HepG2 (cell line): ENCODE data around the gene TOP1. TPM values are rescaled to one million over a fixed set of nuclear protein-coding genes. Genes with fewer than 3 reads are reported as not detected.
A peak's percentile ranks its signal among the peaks of the same experiment; 100 is the strongest.

Source experiments
- ATAD3A ChIP-seq: sonication (generic); formaldehyde crosslinking; IDR thresholded peaks from 2 replicates; pipeline ENCODE4 v1.4.0; 2020; ENCODE audit warnings: missing genetic modification reagents
- BRCA1 ChIP-seq: sonication (generic); formaldehyde crosslinking; IDR thresholded peaks from 2 replicates; pipeline ENCODE4 v1.4.0; 2020; ENCODE audit warnings: missing genetic modification reagents
- GABPA ChIP-seq, 2 experiments: IDR thresholded peaks; 2 replicates each; pipeline ENCODE4 v1.6.1; 2011 to 2016; ENCODE audit warnings: low read depth in 2 of 2, low read length in 1 of 2, missing biosample characterization in 1 of 2, missing genetic modification characterization in 1 of 2
- GATAD2A ChIP-seq: IDR thresholded peaks from 2 replicates; pipeline ENCODE4 v1.6.1; 2016
- HDAC6 ChIP-seq: fragments of 200-600 bp; sonication (generic); IDR thresholded peaks from 2 replicates; pipeline ENCODE4 v1.7.0; 2017; ENCODE audit warnings: mild to moderate bottlenecking, antibody characterized with exemption, low read length, low read depth
- MAFG ChIP-seq: sonication (generic); formaldehyde crosslinking; IDR thresholded peaks from 2 replicates; pipeline ENCODE4 v1.5.1; 2020; ENCODE audit warnings: mild to moderate bottlenecking, missing genetic modification reagents
- TCF12 ChIP-seq, 2 experiments: fragments of 450-650 bp in 1 of 2; sonication (generic) in 1 of 2; formaldehyde crosslinking in 1 of 2; IDR thresholded peaks; 2 replicates each; pipeline versions ENCODE4 v1.6.1 to v1.8.0; 2017 to 2022; ENCODE audit warnings: antibody characterized with exemption in 1 of 2, mild to moderate bottlenecking in 1 of 2, missing genetic modification reagents in 1 of 2, moderate library complexity in 1 of 2
- ZFP90 ChIP-seq: sonication (generic); formaldehyde crosslinking; IDR thresholded peaks from 2 replicates; pipeline ENCODE4 v1.8.0; 2022; ENCODE audit warnings: missing genetic modification reagents, mild to moderate bottlenecking, inconsistent platforms, borderline replicate concordance
- ZNF234 ChIP-seq: sonication (generic); formaldehyde crosslinking; conservative IDR thresholded peaks from 2 replicates; pipeline ENCODE4 v1.5.1; 2020; ENCODE audit warnings: mild to moderate bottlenecking, missing genetic modification reagents
- ZNF34 ChIP-seq: sonication (generic); formaldehyde crosslinking; IDR thresholded peaks from 2 replicates; pipeline ENCODE4 v1.4.0; 2020; ENCODE audit warnings: mild to moderate bottlenecking, missing genetic modification reagents, borderline replicate concordance
- ZNF354B ChIP-seq: sonication (generic); formaldehyde crosslinking; IDR thresholded peaks from 2 replicates; pipeline ENCODE4 v1.8.0; 2022; ENCODE audit warnings: mild to moderate bottlenecking, missing genetic modification reagents
- ZNF556 ChIP-seq: sonication (generic); formaldehyde crosslinking; IDR thresholded peaks from 2 replicates; pipeline ENCODE4 v1.4.0; 2020; ENCODE audit warnings: mild to moderate bottlenecking, missing genetic modification reagents, borderline replicate concordance
- ZNF75D ChIP-seq: sonication (generic); formaldehyde crosslinking; IDR thresholded peaks from 2 replicates; pipeline ENCODE4 v1.8.1; 2023; ENCODE audit warnings: missing genetic modification reagents, mild to moderate bottlenecking, borderline replicate concordance
- polyA plus RNA-seq, 8 experiments: library from polyadenylated mRNA; depleted of rRNA in 3 of 8; stranded (reverse) in 7 of 8; unstranded in 1 of 8; fragments of >200 nt; fragmentation: Illumina TruSeq in 4 of 8; extraction: Trizol in 4 of 8; gene quantifications; 2 replicates each; pipeline versions ENCODE4 v1.2.1 to v1.2.3, GENCODE V29; 2011 to 2016; ENCODE audit warnings: low read depth in 4 of 8, missing spikeins in 1 of 8, mixed read lengths in 1 of 8; ENCODE audit not compliant: insufficient read depth in 1 of 8
- total RNA-seq, 5 experiments: library from RNA; depleted of rRNA; stranded (reverse); fragments of >200 nt; fragmentation: Illumina TruSeq; extraction: Trizol; gene quantifications; 2 replicates each; pipeline ENCODE4 v1.2.3, GENCODE V29; 2016; ENCODE audit warnings: low read depth in 1 of 5
- TF ChIP-seq, protein P1 (sequence below): sonication (generic); formaldehyde crosslinking; IDR thresholded peaks from 2 replicates; pipeline ENCODE4 v1.4.0; 2020; ENCODE audit warnings: missing genetic modification reagents
- TF ChIP-seq, protein P2 (sequence below): sonication (generic); formaldehyde crosslinking; IDR thresholded peaks from 2 replicates; pipeline ENCODE4 v1.9.0; 2021; ENCODE audit warnings: missing genetic modification reagents, borderline replicate concordance
- TF ChIP-seq, protein P3 (sequence below): sonication (generic); formaldehyde crosslinking; IDR thresholded peaks from 2 replicates; pipeline ENCODE4 v1.8.0; 2022; ENCODE audit warnings: mild to moderate bottlenecking, missing genetic modification reagents
- TF ChIP-seq, protein P4 (sequence below): sonication (generic); formaldehyde crosslinking; IDR thresholded peaks from 2 replicates; pipeline ENCODE4 v1.8.0; 2022; ENCODE audit warnings: mild to moderate bottlenecking, missing genetic modification reagents; ENCODE audit not compliant: insufficient replicate concordance
- TF ChIP-seq, protein P5 (sequence below): sonication (generic); formaldehyde crosslinking; IDR thresholded peaks from 2 replicates; pipeline ENCODE4 v1.4.0; 2020; ENCODE audit warnings: missing genetic modification reagents

The TOP1 gene
- total and polyA plus RNA-seq, 2 of the 13 experiments (the other 11 are each of a cell fraction or from before 2014, with no cell fraction given), result 10.2 to 19.4 TPM

DNA sequence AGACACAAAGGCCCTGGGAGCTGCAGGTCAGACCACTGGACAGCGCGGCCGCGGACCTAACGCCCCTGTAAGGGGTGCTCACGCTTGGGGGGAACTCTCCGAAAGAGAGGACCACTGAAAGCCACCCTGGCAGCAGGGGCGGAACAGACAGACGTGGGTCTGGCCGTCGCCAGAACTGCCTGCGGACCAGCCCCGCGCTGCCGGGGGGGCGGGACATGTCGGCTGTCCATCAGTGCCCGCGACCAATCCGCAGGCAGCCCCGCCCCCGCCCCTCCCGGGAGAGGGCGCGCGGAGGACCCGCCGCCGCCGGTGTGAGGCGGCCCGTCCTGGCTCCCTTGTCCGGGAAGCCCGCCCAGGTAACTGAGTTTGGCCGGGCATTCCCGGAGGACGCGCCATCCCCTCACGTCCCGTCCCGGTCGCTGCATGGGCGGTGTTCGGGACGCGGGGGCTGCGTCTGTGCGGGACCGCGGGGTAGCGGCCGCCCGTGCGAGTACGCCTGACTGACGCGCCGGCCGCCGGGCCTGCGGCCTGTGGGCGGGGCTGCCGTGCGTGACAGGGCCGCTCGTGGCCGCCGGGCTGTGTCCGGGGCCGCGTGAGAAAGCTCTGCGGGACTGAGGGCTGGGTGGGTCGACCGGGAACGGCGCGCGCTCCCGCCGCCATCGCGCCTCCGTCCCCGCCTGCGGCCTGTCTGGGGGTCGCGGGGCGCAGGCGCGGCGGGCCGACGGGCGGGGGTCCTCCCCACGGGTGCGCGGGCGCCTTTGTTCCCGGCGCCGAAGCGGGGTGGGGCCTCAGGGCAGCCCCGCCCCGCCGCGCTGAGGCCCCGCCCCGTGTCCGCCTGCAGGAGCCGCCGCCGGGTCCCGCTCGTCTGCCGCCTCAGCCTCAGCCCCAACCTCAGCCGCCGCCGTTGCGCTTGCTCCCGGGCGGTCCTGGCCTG, 108.3 kb downstream of the TOP1 start, which contains the start of gene PLCG1 (continued):
- TF ChIP-seq BRCA1 (CRISPR knock-in tag) (peak; percentile 94; the same call in 1 of the 2 replicates), ATAD3A (CRISPR knock-in tag) (peak; percentile 63; the same call in 1 of the 2 replicates), HDAC6 (no peak), MAFG (no peak), ZNF556 (CRISPR knock-in tag) (peak; percentile 75), ZNF234 (peak; percentile 98), ZFP90 (CRISPR knock-in tag) (peak; percentile 73), ZNF75D (CRISPR knock-in tag) (no peak), ZNF354B (0 out of 2 replicates have a peak, but pooled peaks have one; percentile 20), ZNF34 (CRISPR knock-in tag) (peak; percentile 90; the same call in 1 of the 2 replicates), GATAD2A (CRISPR knock-in tag) (no peak), GABPA (IDR thresholded peaks at IDR 0.05; ENCODE audit: low read depth, low read length) (no peak), GABPA (CRISPR knock-in tag; IDR thresholded peaks at IDR 0.05; ENCODE audit: low read depth) (no peak), TCF12 (IDR thresholded peaks at IDR 0.05) (no peak), TCF12 (CRISPR knock-in tag; IDR thresholded peaks at IDR 0.05) (0 out of 2 replicates have a peak, but pooled peaks have one; percentile 16)
- TF ChIP-seq, protein P1, sequence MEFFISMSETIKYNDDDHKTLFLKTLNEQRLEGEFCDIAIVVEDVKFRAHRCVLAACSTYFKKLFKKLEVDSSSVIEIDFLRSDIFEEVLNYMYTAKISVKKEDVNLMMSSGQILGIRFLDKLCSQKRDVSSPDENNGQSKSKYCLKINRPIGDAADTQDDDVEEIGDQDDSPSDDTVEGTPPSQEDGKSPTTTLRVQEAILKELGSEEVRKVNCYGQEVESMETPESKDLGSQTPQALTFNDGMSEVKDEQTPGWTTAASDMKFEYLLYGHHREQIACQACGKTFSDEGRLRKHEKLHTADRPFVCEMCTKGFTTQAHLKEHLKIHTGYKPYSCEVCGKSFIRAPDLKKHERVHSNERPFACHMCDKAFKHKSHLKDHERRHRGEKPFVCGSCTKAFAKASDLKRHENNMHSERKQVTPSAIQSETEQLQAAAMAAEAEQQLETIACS (CRISPR knock-in tag), result peak; percentile 84
- TF ChIP-seq, protein P2, sequence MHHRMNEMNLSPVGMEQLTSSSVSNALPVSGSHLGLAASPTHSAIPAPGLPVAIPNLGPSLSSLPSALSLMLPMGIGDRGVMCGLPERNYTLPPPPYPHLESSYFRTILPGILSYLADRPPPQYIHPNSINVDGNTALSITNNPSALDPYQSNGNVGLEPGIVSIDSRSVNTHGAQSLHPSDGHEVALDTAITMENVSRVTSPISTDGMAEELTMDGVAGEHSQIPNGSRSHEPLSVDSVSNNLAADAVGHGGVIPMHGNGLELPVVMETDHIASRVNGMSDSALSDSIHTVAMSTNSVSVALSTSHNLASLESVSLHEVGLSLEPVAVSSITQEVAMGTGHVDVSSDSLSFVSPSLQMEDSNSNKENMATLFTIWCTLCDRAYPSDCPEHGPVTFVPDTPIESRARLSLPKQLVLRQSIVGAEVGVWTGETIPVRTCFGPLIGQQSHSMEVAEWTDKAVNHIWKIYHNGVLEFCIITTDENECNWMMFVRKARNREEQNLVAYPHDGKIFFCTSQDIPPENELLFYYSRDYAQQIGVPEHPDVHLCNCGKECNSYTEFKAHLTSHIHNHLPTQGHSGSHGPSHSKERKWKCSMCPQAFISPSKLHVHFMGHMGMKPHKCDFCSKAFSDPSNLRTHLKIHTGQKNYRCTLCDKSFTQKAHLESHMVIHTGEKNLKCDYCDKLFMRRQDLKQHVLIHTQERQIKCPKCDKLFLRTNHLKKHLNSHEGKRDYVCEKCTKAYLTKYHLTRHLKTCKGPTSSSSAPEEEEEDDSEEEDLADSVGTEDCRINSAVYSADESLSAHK (CRISPR knock-in tag), result no peak
- TF ChIP-seq, protein P3, sequence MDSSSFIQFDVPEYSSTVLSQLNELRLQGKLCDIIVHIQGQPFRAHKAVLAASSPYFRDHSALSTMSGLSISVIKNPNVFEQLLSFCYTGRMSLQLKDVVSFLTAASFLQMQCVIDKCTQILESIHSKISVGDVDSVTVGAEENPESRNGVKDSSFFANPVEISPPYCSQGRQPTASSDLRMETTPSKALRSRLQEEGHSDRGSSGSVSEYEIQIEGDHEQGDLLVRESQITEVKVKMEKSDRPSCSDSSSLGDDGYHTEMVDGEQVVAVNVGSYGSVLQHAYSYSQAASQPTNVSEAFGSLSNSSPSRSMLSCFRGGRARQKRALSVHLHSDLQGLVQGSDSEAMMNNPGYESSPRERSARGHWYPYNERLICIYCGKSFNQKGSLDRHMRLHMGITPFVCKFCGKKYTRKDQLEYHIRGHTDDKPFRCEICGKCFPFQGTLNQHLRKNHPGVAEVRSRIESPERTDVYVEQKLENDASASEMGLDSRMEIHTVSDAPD (CRISPR knock-in tag), result no peak
- TF ChIP-seq, protein P4, sequence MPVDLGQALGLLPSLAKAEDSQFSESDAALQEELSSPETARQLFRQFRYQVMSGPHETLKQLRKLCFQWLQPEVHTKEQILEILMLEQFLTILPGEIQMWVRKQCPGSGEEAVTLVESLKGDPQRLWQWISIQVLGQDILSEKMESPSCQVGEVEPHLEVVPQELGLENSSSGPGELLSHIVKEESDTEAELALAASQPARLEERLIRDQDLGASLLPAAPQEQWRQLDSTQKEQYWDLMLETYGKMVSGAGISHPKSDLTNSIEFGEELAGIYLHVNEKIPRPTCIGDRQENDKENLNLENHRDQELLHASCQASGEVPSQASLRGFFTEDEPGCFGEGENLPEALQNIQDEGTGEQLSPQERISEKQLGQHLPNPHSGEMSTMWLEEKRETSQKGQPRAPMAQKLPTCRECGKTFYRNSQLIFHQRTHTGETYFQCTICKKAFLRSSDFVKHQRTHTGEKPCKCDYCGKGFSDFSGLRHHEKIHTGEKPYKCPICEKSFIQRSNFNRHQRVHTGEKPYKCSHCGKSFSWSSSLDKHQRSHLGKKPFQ (CRISPR knock-in tag), result peak; percentile 75
- TF ChIP-seq, protein P5, sequence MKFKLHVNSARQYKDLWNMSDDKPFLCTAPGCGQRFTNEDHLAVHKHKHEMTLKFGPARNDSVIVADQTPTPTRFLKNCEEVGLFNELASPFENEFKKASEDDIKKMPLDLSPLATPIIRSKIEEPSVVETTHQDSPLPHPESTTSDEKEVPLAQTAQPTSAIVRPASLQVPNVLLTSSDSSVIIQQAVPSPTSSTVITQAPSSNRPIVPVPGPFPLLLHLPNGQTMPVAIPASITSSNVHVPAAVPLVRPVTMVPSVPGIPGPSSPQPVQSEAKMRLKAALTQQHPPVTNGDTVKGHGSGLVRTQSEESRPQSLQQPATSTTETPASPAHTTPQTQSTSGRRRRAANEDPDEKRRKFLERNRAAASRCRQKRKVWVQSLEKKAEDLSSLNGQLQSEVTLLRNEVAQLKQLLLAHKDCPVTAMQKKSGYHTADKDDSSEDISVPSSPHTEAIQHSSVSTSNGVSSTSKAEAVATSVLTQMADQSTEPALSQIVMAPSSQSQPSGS (CRISPR knock-in tag), result no peak; the same call in 1 of the 2 replicates
